ENCODE measurements around the gene MRPS24.
"Not testable (repeated sequence)": the region's sequence is repeated elsewhere in the genome, so short reads cannot be mapped to it uniquely, and the experiment has no call there.

Gene MRPS24

GRCh38 chr7:43869006-43869866, at the start of gene MRPS24:
TSS of gene MRPS24 (minus strand) at chr7:43869517. CDS start at chr7:43869495, 22 bp downstream.
- DNase-seq = peak; percentile 96

DNA sequence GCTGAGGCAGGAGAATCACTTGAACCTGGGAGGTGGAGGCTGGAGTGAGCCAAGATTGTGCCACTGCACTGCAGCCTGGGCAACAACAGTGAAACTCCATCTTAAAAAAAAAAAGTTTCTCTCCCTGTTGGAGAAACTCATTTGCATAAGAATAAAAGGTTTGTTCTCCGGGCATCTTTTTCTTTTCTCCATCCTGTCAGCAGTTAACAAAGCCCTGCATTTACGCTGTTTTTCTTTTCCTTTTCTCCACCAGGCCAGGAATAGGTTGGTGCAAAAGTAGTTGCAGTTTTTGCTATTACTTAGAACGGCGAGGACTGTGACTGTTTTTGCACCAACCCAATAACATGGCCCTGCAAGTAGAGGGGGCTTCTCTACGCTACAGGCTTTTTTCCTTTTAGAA, 46.6 kb upstream of the MRPS24 start:
- DNase-seq = no peak

- no peak for DNase-seq
Measured at GRCh38 chr7:43914795-43915194, 45.5 kb upstream of the MRPS24 start.

- peak; percentile 39 for DNase-seq
Measured at GRCh38 chr7:43906331-43907010, 37.2 kb upstream of the MRPS24 start, which contains the start of gene URGCP. TSS of gene URGCP (minus strand) at chr7:43906596. CDS start at chr7:43906575, 21 bp downstream.

- peak; percentile 37 for DNase-seq
Measured at GRCh38 chr7:43905956-43906330, 36.6 kb upstream of the MRPS24 start.

DNA sequence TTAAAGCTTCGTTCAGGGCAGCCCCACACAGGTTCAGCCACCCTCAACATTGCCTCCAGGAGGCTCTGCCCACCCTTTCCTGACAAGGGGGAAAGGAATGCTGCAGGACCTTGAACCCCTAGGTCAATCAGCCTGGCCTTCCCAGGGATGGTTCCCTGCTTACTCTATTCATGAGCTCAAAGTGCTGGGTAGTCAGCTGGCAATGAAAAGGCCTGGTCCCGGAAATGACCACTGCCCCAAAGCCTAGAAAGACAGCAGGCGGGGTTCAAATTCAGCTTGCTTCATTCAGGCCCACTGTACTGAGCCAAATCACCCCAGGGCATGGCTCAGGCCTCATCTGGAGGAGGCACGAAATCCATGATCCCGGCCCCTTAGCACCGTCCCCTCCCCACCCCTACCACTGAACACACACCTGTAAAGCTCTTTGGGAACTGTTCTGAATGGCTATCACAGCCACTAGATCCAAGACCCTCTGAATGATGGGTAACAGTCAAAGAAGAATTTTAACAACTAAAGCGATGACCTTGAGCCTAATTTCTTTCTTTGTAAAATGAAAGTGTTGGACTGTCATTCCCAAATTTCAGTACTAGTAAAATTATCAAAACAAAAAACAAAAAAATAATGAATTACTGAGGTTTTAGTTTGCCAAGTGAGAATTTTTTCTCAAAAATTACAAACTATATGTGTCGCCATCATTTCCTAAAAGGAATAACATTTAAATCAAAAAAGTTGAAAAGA, 36.1 kb upstream of the MRPS24 start:
- DNase-seq = no peak

GRCh38 chr7:43904533-43905208, 35.4 kb upstream of the MRPS24 start:
- no peak for DNase-seq

DNA sequence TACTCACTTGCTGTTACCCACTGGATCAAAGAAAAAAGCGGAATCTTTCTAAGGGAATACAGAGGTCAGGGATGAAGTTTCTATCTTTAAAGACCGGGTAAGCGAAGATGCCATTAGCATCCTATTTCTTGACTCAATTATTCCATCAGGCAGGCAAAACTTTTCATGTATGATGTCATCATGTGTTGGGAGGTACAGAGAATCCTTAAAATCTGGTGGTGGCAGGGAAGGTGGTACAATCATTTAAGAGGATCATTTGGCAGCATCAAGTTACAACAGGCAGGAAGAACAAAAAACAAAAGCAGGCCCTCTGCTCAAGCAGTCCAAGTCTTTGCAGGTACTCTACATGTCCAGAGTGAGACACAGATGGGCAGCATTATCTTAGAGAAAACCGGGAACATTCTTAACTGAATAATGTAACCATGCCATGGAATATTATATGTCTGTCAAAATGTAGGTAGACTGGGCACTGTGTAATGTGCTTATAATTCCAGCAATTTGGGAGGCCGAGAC, 33.3 kb upstream of the MRPS24 start:
- no peak for DNase-seq

GRCh38 chr7:43898571-43898970, 29.3 kb upstream of the MRPS24 start:
- DNase-seq = not testable (repeated sequence)

- DNase-seq = no peak
Measured at GRCh38 chr7:43895847-43896415, 26.6 kb upstream of the MRPS24 start.

DNA sequence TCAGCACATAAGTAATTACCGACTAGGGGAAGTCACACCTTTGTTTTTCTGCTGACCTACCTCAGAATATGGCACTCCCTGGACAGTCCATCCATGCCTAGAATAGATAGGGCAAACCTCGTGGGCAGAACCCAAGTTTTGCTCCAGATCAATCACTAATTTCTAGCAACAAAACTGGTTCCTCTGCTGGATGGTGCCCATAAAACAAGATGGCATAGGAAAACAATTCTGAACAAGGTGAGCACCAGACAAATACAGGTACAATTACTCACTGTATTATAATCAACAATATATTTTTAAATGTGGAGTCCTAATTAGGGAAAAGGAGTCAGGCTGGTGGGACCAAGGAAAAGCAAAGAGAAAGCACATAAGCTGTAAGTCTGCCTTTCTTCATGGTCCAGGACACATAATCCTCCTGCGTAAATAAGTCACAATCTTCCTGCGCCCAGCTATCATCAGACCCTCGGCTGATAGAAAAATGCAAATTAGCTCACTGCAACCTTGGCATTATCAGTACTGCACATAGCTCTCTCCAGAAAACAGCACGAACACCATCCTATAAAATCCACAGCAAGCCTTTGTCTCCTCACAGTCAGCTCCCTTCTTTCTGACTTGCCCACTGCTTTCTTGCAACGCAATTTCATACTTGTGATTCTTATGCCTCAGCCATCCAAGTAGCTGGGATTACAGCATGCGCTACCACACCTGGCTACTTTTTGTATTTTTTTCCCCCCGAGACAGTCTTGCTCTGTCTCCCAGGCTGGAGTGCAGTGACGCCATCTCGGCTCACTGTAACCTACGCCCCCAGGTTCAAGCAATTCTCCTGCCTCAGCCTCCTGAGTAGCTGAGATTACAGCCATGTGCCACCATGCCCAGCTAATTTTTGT, 22.0 kb upstream of the MRPS24 start:
- no peak for DNase-seq

DNA sequence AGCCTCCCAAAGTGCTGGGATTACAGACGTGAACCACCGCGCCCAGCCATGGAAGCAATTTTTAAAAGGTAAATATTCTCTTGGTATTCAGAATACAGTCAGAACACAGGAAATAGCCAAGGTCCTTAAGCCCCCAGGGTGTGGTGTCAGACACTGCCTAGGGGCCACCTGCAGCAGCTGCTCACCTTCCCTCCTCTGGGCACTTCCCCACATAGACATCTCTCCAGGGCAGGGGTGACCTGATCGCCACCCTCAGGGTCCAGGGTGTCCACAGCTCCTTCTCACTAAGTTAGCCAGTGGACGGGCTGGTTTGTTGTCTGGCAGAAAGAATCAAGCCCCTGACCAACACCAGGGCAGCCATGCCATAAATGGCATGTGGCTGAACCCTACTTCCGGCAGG, 21.2 kb upstream of the MRPS24 start:
- no peak for DNase-seq

DNA sequence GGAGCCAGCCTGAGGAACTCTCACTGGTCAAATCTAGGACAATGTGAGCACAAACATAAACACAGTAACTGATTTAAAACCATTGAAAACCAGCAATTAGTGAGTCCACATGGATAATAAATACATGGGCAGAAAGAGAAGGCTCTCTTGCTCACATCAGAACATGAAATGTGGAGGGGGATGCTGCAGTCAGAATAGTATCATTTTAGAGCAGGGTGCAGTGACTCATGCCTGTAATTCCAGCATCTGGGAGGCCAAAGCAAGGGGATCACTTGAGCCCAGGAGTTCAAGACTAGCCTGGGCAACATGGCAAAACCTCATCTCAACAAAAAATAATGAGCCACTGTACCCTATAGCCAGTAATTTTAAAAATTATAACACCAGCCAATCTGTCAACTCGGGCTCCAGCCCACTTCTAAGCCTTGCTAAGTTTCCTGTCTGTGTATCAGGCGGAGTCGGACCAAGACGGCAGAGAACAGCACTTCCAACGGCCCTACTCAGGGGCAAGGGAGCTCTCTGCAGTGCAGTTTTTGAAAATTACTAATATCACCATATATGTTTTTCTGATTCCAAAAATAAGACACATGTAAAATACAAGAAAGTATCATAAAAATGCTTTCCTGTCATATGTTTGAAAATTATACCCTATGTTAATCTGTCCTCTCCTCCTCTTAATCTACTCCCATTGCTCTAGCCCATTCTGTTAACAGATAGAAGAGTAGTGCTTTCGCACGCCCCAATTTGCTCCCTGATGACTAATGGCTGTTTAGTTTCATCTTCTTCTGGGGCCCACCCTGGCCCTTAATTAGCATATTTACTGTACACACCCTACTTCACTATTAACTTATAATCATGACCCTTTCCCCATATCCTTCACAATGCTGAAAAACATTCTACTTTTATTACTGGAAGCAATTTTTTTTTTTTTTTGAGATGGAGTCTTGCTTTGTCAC, 20.0 kb upstream of the MRPS24 start:
- no peak for DNase-seq

DNA sequence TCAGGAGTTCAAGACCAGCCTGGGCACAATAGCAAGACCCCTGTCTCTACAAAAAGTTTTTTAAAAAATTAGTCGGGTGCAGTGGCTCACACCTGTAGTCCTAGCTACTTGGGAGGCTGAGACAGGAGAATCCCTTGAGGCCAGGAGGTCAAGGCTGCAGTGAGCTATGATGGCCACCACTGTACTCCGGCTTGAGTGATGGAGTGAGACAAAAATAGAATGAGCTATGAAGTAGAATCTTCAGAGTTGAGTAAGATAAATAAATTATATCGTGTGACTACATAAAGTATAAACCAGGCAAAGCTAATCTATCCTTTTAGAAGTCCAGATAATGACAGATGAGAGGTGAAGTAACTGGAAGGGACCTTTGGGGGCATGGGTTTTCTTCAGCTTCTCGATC, 15.3 kb upstream of the MRPS24 start:
- DNase-seq = no peak

DNA sequence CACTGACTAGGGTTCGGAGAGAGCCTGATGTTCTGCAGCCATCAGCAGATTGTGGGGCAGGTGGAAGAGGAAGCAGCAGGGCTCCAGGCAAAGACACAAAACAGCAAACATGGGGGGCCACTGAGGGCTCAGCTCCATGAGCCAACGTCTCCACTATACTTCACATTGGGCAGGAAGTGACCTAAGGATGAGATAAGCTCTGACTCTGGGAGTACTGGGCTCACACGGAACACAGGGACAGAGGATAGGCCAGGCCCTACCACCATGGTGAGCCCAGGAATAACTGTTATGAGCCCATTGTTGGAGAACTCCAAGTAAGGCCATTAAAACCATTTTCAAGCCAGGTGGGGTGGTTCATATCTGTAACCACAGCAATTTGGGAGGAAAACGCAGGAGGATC, 14.9 kb upstream of the MRPS24 start:
- no peak for DNase-seq

DNA sequence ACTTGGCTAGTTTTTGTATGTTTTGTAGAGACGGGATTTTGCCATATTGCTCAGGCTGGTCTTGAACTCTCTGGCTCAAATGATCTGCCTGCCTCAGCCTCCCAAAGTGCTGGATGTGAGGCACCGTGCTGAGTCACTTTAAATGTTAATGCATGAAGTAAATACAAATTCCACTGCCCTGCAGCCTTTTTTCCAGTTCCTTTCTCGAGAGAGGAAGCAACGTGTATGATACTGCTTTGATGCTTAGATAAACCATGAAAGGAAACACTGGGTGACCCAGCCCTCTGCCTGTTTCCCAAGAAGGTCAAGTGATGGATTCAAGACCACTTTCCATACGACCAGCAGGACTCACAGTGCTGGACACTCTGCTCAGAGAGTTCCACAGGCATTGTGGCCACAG, 11.3 kb upstream of the MRPS24 start:
- no peak for DNase-seq

DNA sequence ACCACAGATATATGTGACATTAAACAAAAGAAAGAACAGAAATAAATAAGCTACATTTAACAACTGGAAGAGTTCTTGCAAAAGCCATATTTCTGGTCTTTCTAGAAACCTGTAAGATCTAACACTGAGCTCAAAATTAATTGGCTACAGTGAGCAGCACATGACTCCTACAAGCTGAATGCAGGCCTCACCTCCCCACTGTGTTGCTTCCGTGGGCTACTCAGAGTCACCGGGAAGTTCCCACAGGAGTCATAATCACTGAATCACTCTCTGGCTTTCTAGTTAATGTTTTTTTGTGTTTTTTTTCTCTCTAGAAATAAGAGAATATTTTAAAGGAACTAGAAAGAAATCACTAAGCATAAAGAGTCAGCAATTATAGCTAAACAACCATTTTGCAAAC, 10.2 kb upstream of the MRPS24 start:
- no peak for DNase-seq

DNA sequence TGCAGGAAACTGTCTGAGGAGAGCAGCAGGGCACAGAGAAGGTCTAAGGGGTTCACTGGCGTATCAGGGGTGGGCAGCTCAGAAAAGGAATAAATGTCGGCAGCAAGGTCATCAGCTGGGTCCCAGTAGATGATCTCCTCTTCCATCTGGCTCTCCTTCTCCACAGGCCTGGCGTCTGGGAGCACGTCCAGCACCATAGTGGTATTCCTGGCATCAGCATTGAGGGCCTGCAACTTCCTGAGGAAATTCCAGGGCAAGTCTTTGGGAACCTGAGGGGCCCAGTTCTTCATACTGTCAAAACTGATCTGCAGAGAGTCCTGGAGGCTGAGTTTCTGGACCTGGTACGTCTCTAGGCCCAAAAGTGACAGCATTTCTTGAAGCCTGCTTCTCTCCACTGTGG, 9.6 kb upstream of the MRPS24 start:
- DNase-seq = no peak

GRCh38 chr7:43877968-43878864, 8.9 kb upstream of the MRPS24 start:
- DNase-seq = no peak

Data from NCI-H1092 treated with DMSO at 0.1 percent for 48 hours (cell line).